ENCODE results near the gene WDR88. TPM values are rescaled to one million over a fixed set of nuclear protein-coding genes. Genes with fewer than 3 reads are reported as not detected.

The WDR88 gene
- total and polyA plus RNA-seq, 2 of the 8 experiments (the other 6 are each of a cell fraction or from before 2014, with no cell fraction given), result not detected

DNA sequence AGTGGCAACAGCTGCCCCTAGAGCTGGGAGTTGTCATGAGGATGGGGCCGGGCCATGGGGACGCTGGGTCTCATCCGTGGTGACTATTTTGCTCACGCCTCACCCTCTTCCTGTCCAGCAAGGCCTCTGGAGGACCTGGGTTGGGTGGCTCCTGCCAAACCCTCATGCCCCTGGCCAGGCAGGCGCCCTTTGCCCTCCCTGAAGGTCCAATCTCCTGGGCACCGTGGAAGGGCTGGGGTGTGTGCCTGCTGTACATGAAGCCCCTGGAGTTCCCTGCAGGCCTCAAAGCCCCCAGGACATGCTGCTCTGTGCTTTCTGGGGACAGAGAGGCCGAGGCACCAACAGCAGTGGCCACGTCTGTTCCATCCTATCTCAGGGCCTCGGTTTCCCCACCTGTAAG lies 76.0 kb downstream of the WDR88 start (continued):
- TF ChIP-seq KDM1A (IDR thresholded peaks at IDR 0.05; ENCODE audit: borderline replicate concordance, low read length) (no peak), FOSL1 (IDR thresholded peaks at IDR 0.05; ENCODE audit: insufficient read depth, low read depth, low read length) (no peak), RAD21 (IDR thresholded peaks at IDR 0.05 in 1 of 2, conservative IDR thresholded peaks at IDR 0.05 in 1 of 2; ENCODE audit: low read depth in 2 of 2, low read length in 2 of 2) (no peak)

All from H1 (cell line).